NCI-H446 treated with DMSO at 0.1 percent for 48 hours (cell line): Measurements from ENCODE around the gene SLITRK3.

Experiments
- DNase-seq: peaks from one replicate; lab custom pipeline; 2025; lab: John Stamatoyannopoulos, UW

Gene SLITRK3

GRCh38 chr3:165195640-165196576 lies at the start of gene SLITRK3:
Gene SLITRK3 (minus strand): TSS chr3:165196384. CDS start chr3:165190830, 5,554 bp downstream.
- DNase-seq: no peak

GRCh38 chr3:165243597-165243996 lies 47.4 kb upstream of the SLITRK3 start:
- no peak for DNase-seq

- no peak for DNase-seq
Observed at GRCh38 chr3:165233501-165234195, 37.5 kb upstream of the SLITRK3 start.

GRCh38 chr3:165225604-165226003 lies 29.4 kb upstream of the SLITRK3 start:
- no peak for DNase-seq

GRCh38 chr3:165217739-165218138 lies 21.6 kb upstream of the SLITRK3 start:
- no peak for DNase-seq

GRCh38 chr3:165212580-165212979 lies 16.4 kb upstream of the SLITRK3 start:
- no peak for DNase-seq

GRCh38 chr3:165211721-165212120 lies 15.5 kb upstream of the SLITRK3 start:
- DNase-seq: peak; percentile 48

- no peak for DNase-seq
Observed at GRCh38 chr3:165210727-165211126, 14.5 kb upstream of the SLITRK3 start.

- no peak for DNase-seq
Observed at GRCh38 chr3:165210132-165210531, 13.9 kb upstream of the SLITRK3 start.

GRCh38 chr3:165206454-165207266 lies 10.5 kb upstream of the SLITRK3 start:
- peak; percentile 77 for DNase-seq

- no peak for DNase-seq
Observed at GRCh38 chr3:165204445-165204844, 8.3 kb upstream of the SLITRK3 start.

- DNase-seq: no peak
Observed at GRCh38 chr3:165202995-165203394, 6.8 kb upstream of the SLITRK3 start.

- no peak for DNase-seq
Observed at GRCh38 chr3:165201964-165202363, 5.8 kb upstream of the SLITRK3 start.

GRCh38 chr3:165197481-165197800 lies 1.3 kb upstream of the SLITRK3 start:
- no peak for DNase-seq

- DNase-seq: peak; percentile 48
Observed at GRCh38 chr3:165196577-165197480, 645 bp upstream of the SLITRK3 start.

GRCh38 chr3:165195241-165195639 lies 944 bp downstream of the SLITRK3 start:
- no peak for DNase-seq

GRCh38 chr3:165194511-165195240 lies 1.5 kb downstream of the SLITRK3 start:
- DNase-seq: no peak

- DNase-seq: no peak
Observed at GRCh38 chr3:165193366-165194254, 2.6 kb downstream of the SLITRK3 start.

- DNase-seq: no peak
Observed at GRCh38 chr3:165192610-165193192, 3.5 kb downstream of the SLITRK3 start.
